Nephron progenitor cell (in vitro differentiated cells): Measurements from ENCODE around the gene MALL.
A peak's percentile ranks its signal among the peaks of the same experiment; 100 is the strongest.
"Not testable (repeated sequence)": the region's sequence is repeated elsewhere in the genome, so short reads cannot be mapped to it uniquely, and the experiment has no call there.

ENCODE experiments used
- DNase-seq: peaks from one replicate; pipeline ENCODE4 v3.0.0; 2021
- H3K27ac Mint-ChIP-seq: 2 replicates; pipeline ENCODE4 v1.8.0; 2021; ENCODE audit warnings: mild to moderate bottlenecking, moderate library complexity, mixed read lengths
- H3K27me3 Mint-ChIP-seq: 2 replicates; pipeline ENCODE4 v1.8.0; 2021; ENCODE audit warnings: mild to moderate bottlenecking, low read depth, mixed read lengths; ENCODE audit not compliant: poor library complexity
- H3K36me3 Mint-ChIP-seq: 2 replicates; pipeline ENCODE4 v1.8.0; 2021; ENCODE audit warnings: low read depth, mixed read lengths
- H3K4me1 Mint-ChIP-seq: 2 replicates; pipeline ENCODE4 v1.8.0; 2021; ENCODE audit warnings: mixed read lengths
- H3K4me3 Mint-ChIP-seq: 2 replicates; pipeline ENCODE4 v1.8.0; 2021; ENCODE audit warnings: mild to moderate bottlenecking, moderate library complexity, mixed read lengths
- H3K9me3 Mint-ChIP-seq: 2 replicates; pipeline ENCODE4 v1.8.0; 2021; ENCODE audit warnings: mild to moderate bottlenecking, moderate library complexity, mixed read lengths
- TF ChIP-seq, protein P1 (sequence below): fragments of 200-600 bp; sonication (generic); IDR thresholded peaks from 2 replicates; pipeline ENCODE4 v1.5.0; 2021; ENCODE audit warnings: antibody characterized with exemption

The MALL gene

DNA sequence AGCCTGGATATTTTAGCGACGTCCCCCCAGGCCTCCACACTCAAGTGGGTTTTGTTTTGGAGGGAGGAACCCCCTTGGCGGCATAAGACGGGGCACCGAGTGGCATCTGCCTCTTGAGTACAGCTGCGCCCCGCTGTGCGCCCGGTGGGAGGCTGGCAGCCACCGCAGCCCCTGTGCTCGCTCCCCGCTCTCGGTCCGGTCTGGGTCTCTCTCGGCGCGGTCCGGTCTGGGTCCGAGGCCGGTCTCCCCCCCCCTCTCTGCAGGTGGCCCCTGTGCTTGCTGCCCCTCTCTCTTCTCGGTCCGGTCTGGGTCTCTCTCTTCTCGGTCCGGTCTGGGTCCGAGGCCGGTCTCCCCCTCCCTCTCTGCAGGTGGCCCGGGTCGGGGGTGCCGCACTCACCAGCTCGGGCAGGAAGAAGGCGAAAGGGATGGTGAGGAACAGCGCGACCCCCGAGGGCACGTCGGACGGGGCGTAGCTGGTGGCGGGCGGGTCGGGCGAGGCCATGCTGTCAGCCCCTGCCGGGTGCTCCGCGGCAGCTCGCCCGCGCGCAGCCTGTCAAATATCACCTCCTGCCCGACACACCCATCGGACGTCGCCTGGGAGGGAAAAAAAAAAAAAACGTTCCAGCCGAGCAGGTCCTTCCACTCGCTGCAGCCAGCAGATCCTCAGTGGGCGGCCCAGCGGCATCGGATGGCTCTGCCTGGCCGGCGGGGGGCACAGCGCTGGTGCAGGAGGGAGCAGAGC lies at the start of gene MALL:
TSS of gene MALL (minus strand) at position 532 of the 742 bp plus-strand sequence. CDS start at position 502, 30 bp downstream.
- Mint-ChIP-seq H3K36me3 (no peaks in the 10 kb centered on the region), H3K4me1 (peaks cover 32% of the 10 kb centered on the region), H3K4me3 (peak within 1 kb of the TSS; percentile 80), H3K27me3 (peaks cover 84% of the 10 kb centered on the region), H3K27ac (peak within 1 kb of the TSS; percentile 12), H3K9me3 (peaks cover 24% of the 10 kb centered on the region)
- TF ChIP-seq, protein P1, sequence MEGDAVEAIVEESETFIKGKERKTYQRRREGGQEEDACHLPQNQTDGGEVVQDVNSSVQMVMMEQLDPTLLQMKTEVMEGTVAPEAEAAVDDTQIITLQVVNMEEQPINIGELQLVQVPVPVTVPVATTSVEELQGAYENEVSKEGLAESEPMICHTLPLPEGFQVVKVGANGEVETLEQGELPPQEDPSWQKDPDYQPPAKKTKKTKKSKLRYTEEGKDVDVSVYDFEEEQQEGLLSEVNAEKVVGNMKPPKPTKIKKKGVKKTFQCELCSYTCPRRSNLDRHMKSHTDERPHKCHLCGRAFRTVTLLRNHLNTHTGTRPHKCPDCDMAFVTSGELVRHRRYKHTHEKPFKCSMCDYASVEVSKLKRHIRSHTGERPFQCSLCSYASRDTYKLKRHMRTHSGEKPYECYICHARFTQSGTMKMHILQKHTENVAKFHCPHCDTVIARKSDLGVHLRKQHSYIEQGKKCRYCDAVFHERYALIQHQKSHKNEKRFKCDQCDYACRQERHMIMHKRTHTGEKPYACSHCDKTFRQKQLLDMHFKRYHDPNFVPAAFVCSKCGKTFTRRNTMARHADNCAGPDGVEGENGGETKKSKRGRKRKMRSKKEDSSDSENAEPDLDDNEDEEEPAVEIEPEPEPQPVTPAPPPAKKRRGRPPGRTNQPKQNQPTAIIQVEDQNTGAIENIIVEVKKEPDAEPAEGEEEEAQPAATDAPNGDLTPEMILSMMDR: no peak
- DNase-seq: peak; percentile 54

DNA sequence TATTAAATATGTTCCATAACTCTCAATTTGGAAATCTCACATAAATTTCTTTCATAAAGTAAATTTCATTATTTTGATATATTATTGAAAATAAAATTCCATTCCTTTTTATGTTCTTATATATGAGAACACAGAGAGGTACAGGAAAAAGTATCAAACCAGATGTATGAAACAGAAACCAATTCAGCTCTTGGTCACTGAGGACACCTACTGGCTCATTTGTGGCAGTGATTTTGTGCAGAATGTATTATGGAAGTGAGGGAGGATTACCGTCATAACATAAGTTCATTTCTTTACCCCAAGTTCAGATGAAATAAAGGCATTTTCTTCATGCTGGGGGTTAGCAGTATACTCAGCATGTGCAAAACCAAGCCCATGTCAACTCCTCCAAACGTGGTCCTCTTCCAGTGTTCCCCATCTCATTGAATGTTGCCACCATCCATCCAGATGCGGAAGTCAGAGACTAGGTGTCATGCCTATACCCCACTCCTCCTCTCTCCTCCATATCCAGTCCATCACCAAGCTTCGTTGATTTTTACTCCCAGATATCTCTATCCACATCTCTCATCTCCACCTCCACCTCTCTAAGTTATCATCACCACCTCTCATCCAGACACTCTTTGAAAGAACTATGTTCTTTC lies 41.7 kb upstream of the MALL start:
- DNase-seq: peak; percentile 10
- H3K4me3 Mint-ChIP-seq: no peak overlapping the region
- H3K27me3 Mint-ChIP-seq: no peaks in the 10 kb centered on the region
- TF ChIP-seq, protein P1: peak; percentile 63
- no peaks in the 10 kb centered on the region for H3K4me1 Mint-ChIP-seq
- H3K9me3 Mint-ChIP-seq: peaks cover 36% of the 10 kb centered on the region
- H3K36me3 Mint-ChIP-seq: peaks cover 40% of the 10 kb centered on the region
- peak overlapping the region; percentile 2 for H3K27ac Mint-ChIP-seq

DNA sequence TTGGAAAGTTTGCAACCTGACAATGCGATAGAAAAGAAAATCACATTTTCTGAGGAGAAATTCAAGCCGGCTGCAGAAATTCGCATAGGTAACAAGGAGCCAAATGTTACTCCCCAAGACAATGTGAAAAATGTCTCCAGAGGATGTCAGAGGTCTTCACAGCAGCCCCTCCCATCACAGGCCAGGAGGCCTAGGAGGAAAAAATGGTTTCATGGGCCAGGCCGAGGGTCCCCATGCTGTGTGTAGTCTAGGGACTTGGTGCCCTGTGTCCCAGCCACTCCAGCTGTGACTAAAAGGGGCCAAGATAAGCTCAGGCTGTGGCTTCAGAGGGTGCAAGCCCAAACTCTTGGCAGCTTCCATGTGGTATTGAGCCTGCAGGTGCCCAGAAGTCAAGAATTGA lies 39.2 kb upstream of the MALL start:
- H3K9me3 Mint-ChIP-seq: peaks cover 36% of the 10 kb centered on the region
- not testable (repeated sequence) for H3K4me1 Mint-ChIP-seq, H3K27ac Mint-ChIP-seq, H3K4me3 Mint-ChIP-seq, H3K27me3 Mint-ChIP-seq, DNase-seq
- peaks cover 39% of the 10 kb centered on the region for H3K36me3 Mint-ChIP-seq

DNA sequence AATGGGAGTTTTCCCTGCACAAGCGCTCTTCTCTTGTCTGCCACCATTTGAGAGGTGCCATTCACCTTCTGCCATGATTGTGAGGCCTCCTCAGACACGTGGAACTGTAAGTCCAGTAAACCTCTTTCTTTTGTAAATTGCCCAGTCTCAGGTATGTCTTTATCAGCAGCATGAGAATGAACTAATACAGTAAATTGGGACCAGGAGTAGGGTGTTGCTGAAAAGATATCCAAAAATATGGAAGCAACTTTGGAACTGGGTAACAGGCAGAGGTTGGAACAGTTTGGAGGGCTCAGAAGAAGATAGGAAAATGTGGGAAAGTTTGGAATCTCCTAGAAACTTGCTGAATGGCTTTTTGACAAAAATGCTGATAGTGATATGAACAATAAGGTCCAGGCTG lies 38.6 kb upstream of the MALL start:
- not testable (repeated sequence) for H3K27me3 Mint-ChIP-seq, H3K4me3 Mint-ChIP-seq

DNA sequence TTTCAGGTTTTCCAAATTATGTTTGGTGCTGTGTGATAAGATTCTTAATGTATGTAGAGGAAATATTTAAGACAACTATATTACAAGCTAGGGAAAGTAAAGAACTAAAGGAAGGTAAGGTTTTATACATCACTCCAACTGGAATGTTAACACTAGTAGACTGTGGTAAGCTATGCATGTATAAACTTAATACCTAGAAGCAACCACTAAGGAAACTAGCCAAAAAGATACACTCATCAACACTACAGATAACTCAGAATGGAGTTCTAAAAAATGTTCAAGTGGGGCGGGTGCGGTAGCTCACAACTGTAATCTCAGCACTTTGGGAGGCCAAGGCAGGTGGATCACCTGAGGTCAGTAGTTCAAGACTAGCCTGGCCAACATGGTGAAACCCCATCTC lies 37.8 kb upstream of the MALL start:
- Mint-ChIP-seq H3K36me3 (peaks cover 43% of the 10 kb centered on the region), H3K27ac (no peak overlapping the region), H3K27me3 (no peaks in the 10 kb centered on the region), H3K4me3 (no peak overlapping the region), H3K4me1 (no peaks in the 10 kb centered on the region), H3K9me3 (peaks cover 39% of the 10 kb centered on the region)
- TF ChIP-seq, protein P1: no peak
- no peak for DNase-seq

More for the DNA sequence above, 38.6 kb upstream of the MALL start:
- DNase-seq, H3K4me1 Mint-ChIP-seq, H3K27ac Mint-ChIP-seq: not testable (repeated sequence)
- peaks cover 36% of the 10 kb centered on the region for H3K9me3 Mint-ChIP-seq
- peaks cover 39% of the 10 kb centered on the region for H3K36me3 Mint-ChIP-seq

- no peak for DNase-seq
- Mint-ChIP-seq H3K4me1 (no peaks in the 10 kb centered on the region), H3K27ac (no peak overlapping the region), H3K27me3 (no peaks in the 10 kb centered on the region), H3K4me3 (no peak overlapping the region), H3K9me3 (peaks cover 42% of the 10 kb centered on the region), H3K36me3 (peaks cover 47% of the 10 kb centered on the region)
- TF ChIP-seq, protein P1: no peak
Observed at GRCh38 chr2:110152943-110153342, 37.3 kb upstream of the MALL start.
